Osteoblast (primary cell): ENCODE measurements around the gene LBH. TPM values are rescaled to one million over a fixed set of nuclear protein-coding genes. Genes with fewer than 3 reads are reported as not detected.

Source experiments
- DNase-seq: peaks from one replicate; pipeline ENCODE4 v3.0.0; 2011; ENCODE audit warnings: low spot score, mixed read lengths; ENCODE audit not compliant: insufficient read length; ENCODE audit errors: missing footprints
- H2AFZ ChIP-seq: 2 replicates; pipeline ENCODE4 v1.6.0; 2011; ENCODE audit warnings: mild to moderate bottlenecking, low read length
- H3K27ac ChIP-seq: 2 replicates; pipeline ENCODE4 v1.5.1; 2011; ENCODE audit warnings: mild to moderate bottlenecking, low read depth, low read length, moderate library complexity
- H3K27me3 ChIP-seq: 2 replicates; pipeline ENCODE4 v1.6.0; 2012; ENCODE audit warnings: mild to moderate bottlenecking, control low read depth, inconsistent platforms, low read length, moderate library complexity; ENCODE audit not compliant: insufficient read depth
- H3K36me3 ChIP-seq: 2 replicates; pipeline ENCODE4 v1.5.1; 2011; ENCODE audit warnings: mild to moderate bottlenecking, low read length, control low read depth, moderate library complexity; ENCODE audit not compliant: insufficient read depth
- H3K4me1 ChIP-seq: 2 replicates; pipeline ENCODE4 v1.5.1; 2011; ENCODE audit warnings: mild to moderate bottlenecking, low read length, control low read depth, moderate library complexity; ENCODE audit not compliant: insufficient read depth
- H3K4me2 ChIP-seq: 2 replicates; pipeline ENCODE4 v1.6.0; 2011; ENCODE audit warnings: mild to moderate bottlenecking, low read length; ENCODE audit not compliant: insufficient read depth
- H3K4me3 ChIP-seq: fragments of 200-600 bp; sonication (generic); 3 replicates; pipeline ENCODE4 v1.5.1; 2012; ENCODE audit warnings: mild to moderate bottlenecking, low read length, inconsistent platforms; ENCODE audit not compliant: insufficient read depth
- H3K79me2 ChIP-seq: 2 replicates; pipeline ENCODE4 v1.6.0; 2012; ENCODE audit warnings: mild to moderate bottlenecking, low read length, control low read depth, inconsistent platforms; ENCODE audit not compliant: insufficient read depth
- H3K9me3 ChIP-seq: 2 replicates; pipeline ENCODE4 v1.5.1; 2011; ENCODE audit warnings: low read depth, low read length, control low read depth
- H4K20me1 ChIP-seq: 2 replicates; pipeline ENCODE4 v1.6.0; 2012; ENCODE audit warnings: mild to moderate bottlenecking, low read length, control low read depth; ENCODE audit not compliant: insufficient read depth
- CTCF ChIP-seq: IDR thresholded peaks from 2 replicates; pipeline ENCODE4 v1.5.1; 2011; ENCODE audit warnings: mild to moderate bottlenecking, low read depth, low read length, moderate library complexity; ENCODE audit errors: extremely low read depth
- total RNA-seq: library from RNA; depleted of rRNA; stranded (reverse); fragments of >200 nt; gene quantifications from 2 replicates; pipeline ENCODE4 v1.2.3, GENCODE V29; 2012

Gene LBH
- total RNA-seq, 1 donor = 270 TPM

- Histone ChIP-seq H3K9me3 (no peaks in the 10 kb centered on the region), H3K36me3 (peaks cover 34% of the 10 kb centered on the region), H3K4me3 (no peak overlapping the region), H3K27me3 (no peaks in the 10 kb centered on the region), H4K20me1 (peaks cover 16% of the 10 kb centered on the region), H2AFZ (no peak overlapping the region), H3K4me1 (peaks cover 13% of the 10 kb centered on the region), H3K27ac (no peak overlapping the region), H3K4me2 (no peak overlapping the region), H3K79me2 (peaks cover 17% of the 10 kb centered on the region)
- TF ChIP-seq CTCF = no peak
- no peak for DNase-seq
Measured at GRCh38 chr2:30257266-30258214, 26.2 kb downstream of the LBH start.

GRCh38 chr2:30259071-30259470, 27.7 kb downstream of the LBH start:
- Histone ChIP-seq H3K4me1 (no peaks in the 10 kb centered on the region), H3K9me3 (no peaks in the 10 kb centered on the region), H3K36me3 (peaks cover 34% of the 10 kb centered on the region), H3K27ac (no peak overlapping the region), H3K27me3 (no peaks in the 10 kb centered on the region), H3K4me3 (no peak overlapping the region), H4K20me1 (peaks cover 16% of the 10 kb centered on the region), H3K4me2 (no peak overlapping the region), H3K79me2 (peaks cover 17% of the 10 kb centered on the region), H2AFZ (no peak overlapping the region)
- no peak for DNase-seq
- no peak for TF ChIP-seq CTCF

GRCh38 chr2:30259827-30260679, 28.7 kb downstream of the LBH start:
- H3K36me3 ChIP-seq = peaks cover 34% of the 10 kb centered on the region
- H3K4me1 ChIP-seq = no peaks in the 10 kb centered on the region
- no peak overlapping the region for H3K4me2 ChIP-seq
- H3K27ac ChIP-seq = no peak overlapping the region
- H2AFZ ChIP-seq = no peak overlapping the region
- peak; percentile 74 for DNase-seq
- TF ChIP-seq CTCF = no peak
- peaks cover 11% of the 10 kb centered on the region for H4K20me1 ChIP-seq
- peaks cover 11% of the 10 kb centered on the region for H3K79me2 ChIP-seq
- H3K4me3 ChIP-seq = no peak overlapping the region
- H3K27me3 ChIP-seq = no peaks in the 10 kb centered on the region
- H3K9me3 ChIP-seq = no peaks in the 10 kb centered on the region
